ENCODE data around the gene SLC22A2. TPM values are rescaled to one million over a fixed set of nuclear protein-coding genes. Genes with fewer than 3 reads are reported as not detected.

Gene SLC22A2
- total and polyA plus RNA-seq, 10 of the 15 experiments (the other 5 are each of a cell fraction or from before 2014, with no cell fraction given): 0.12 TPM; not detected in 9

GRCh38 chr6:160192840-160193239 lies 65.8 kb downstream of the SLC22A2 start:
- Histone ChIP-seq H3K79me2 (ENCODE audit: control insufficient read depth, insufficient read depth, low read length) (no peaks in the 10 kb centered on the region), H3K4me2 (ENCODE audit: control insufficient read depth, insufficient read depth) (no peak overlapping the region), H3K4me3 (no peak overlapping the region), H3K27me3 (replicated peaks in 1 of 2; ENCODE audit: control insufficient read depth in 2 of 2, insufficient read depth in 2 of 2, low read length in 1 of 2) (no peaks in the 10 kb centered on the region), H3K27ac (ENCODE audit: control insufficient read depth, insufficient read depth) (no peak overlapping the region), H2AFZ (ENCODE audit: control insufficient read depth, low read depth, low read length) (no peak overlapping the region), H4K20me1 (ENCODE audit: control insufficient read depth, insufficient read depth) (no peaks in the 10 kb centered on the region), H3K36me3 (ENCODE audit: control insufficient read depth in 2 of 2, insufficient read depth in 2 of 2, low read length in 1 of 2) (no peaks in the 10 kb centered on the region), H3K9me3 (replicated peaks; ENCODE audit: control insufficient read depth, insufficient read depth, low read length) (no peaks in the 10 kb centered on the region; the same call in 1 of the 3 replicates), H3K9ac (ENCODE audit: control insufficient read depth, insufficient read depth, low read length) (no peak overlapping the region), H3K4me1 (ENCODE audit: control insufficient read depth, insufficient read depth, low read length) (no peaks in the 10 kb centered on the region)
- SMC1A ChIA-PET (ENCODE audit: uncharacterized antibody, unreplicated experiment): no interaction called here
- FAIRE-seq (no peak), DNase-seq (ENCODE audit: low read depth, low spot score) (no peak), ATAC-seq (no peak)
- POLR2A ChIA-PET: no interaction called here
- CTCF ChIA-PET: no interaction called here
- in situ Hi-C loops (cut with MboI): no loop called here
- intact Hi-C loops (cut with micrococcal nuclease; ENCODE audit: unreplicated experiment): no loop called here
- WGBS (ENCODE audit: insufficient coverage, insufficient replicate concordance, low lambda C conversion rate, missing lambda C conversion rate): 86% methylated on average over 1 of the region's 1 CpG
- TF ChIP-seq MTA2 (IDR thresholded peaks at IDR 0.05; ENCODE audit: low read depth) (no peak), EP300 (IDR thresholded peaks at IDR 0.05; ENCODE audit: borderline replicate concordance in 1 of 2, control insufficient read depth in 1 of 2, low read depth in 2 of 2, low read length in 2 of 2) (no peak), BHLHE40 (IDR thresholded peaks at IDR 0.05; ENCODE audit: borderline replicate concordance in 1 of 2, low read depth in 2 of 2, low read length in 1 of 2) (no peak), RELA (IDR thresholded peaks at IDR 0.05; ENCODE audit: borderline replicate concordance, partially characterized antibody) (no peak)
- RAD21 ChIA-PET (ENCODE audit: unreplicated experiment): no interaction called here
- no TSS peak for BruUV-seq (replicated peaks)

- ChIA-PET RAD21 (ENCODE audit: unreplicated experiment) (no interaction called here), SMC1A (ENCODE audit: uncharacterized antibody, unreplicated experiment) (no interaction called here), CTCF (no interaction called here), POLR2A (no interaction called here)
- H3K4me1 ChIP-seq (ENCODE audit: control insufficient read depth, insufficient read depth, low read length): no peaks in the 10 kb centered on the region
- intact Hi-C loops (cut with micrococcal nuclease; ENCODE audit: unreplicated experiment) (no loop called here), in situ Hi-C loops (cut with MboI) (no loop called here)
- DNase-seq (ENCODE audit: low read depth, low spot score) (no peak), ATAC-seq (no peak), FAIRE-seq (no peak)
- H3K27me3 ChIP-seq (replicated peaks in 1 of 2; ENCODE audit: control insufficient read depth in 2 of 2, insufficient read depth in 2 of 2, low read length in 1 of 2): no peaks in the 10 kb centered on the region
- no peaks in the 10 kb centered on the region for H3K36me3 ChIP-seq (ENCODE audit: control insufficient read depth in 2 of 2, insufficient read depth in 2 of 2, low read length in 1 of 2)
- TF ChIP-seq CREB1 (IDR thresholded peaks at IDR 0.05; ENCODE audit: low read depth): no peak
- no peak for TF ChIP-seq RUNX3 (IDR thresholded peaks at IDR 0.05; ENCODE audit: low read length)
- no peak for TF ChIP-seq NFYB (IDR thresholded peaks at IDR 0.05; ENCODE audit: insufficient read depth, low read depth, low read length)
- TF ChIP-seq FOXK2 (IDR thresholded peaks at IDR 0.05): no peak
- no peak for TF ChIP-seq NR2C2 (IDR thresholded peaks at IDR 0.05; ENCODE audit: borderline replicate concordance, control insufficient read depth, insufficient read length, low read depth)
- TF ChIP-seq STAT1 (conservative IDR thresholded peaks at IDR 0.05): no peak
- TF ChIP-seq ZBTB4 (CRISPR knock-in tag; IDR thresholded peaks at IDR 0.05): no peak
- TF ChIP-seq YBX1 (IDR thresholded peaks at IDR 0.05): no peak
- no peak overlapping the region for H3K4me3 ChIP-seq
- BruUV-seq (replicated peaks): no TSS peak
- no peaks in the 10 kb centered on the region for H4K20me1 ChIP-seq (ENCODE audit: control insufficient read depth, insufficient read depth)
- no peaks in the 10 kb centered on the region for H3K79me2 ChIP-seq (ENCODE audit: control insufficient read depth, insufficient read depth, low read length)
- H2AFZ ChIP-seq (ENCODE audit: control insufficient read depth, low read depth, low read length): no peak overlapping the region
- H3K9ac ChIP-seq (ENCODE audit: control insufficient read depth, insufficient read depth, low read length): no peak overlapping the region
- H3K4me2 ChIP-seq (ENCODE audit: control insufficient read depth, insufficient read depth): no peak overlapping the region
- H3K9me3 ChIP-seq (replicated peaks; ENCODE audit: control insufficient read depth, insufficient read depth, low read length): no peaks in the 10 kb centered on the region; the same call in 1 of the 3 replicates
- no peak overlapping the region for H3K27ac ChIP-seq (ENCODE audit: control insufficient read depth, insufficient read depth)
Observed at GRCh38 chr6:160190973-160191372, 67.6 kb downstream of the SLC22A2 start.

Data from GM12878 (cell line).